Stomach (tissue), 4 donors: ENCODE data around the gene FYCO1.

Experiments used
- CTCF ChIP-seq, 7 experiments: fragments of 450-650 bp in 4 of 7; fragments of 200-600 bp in 3 of 7; sonication (generic) in 3 of 7; IDR thresholded peaks; one replicate each; pipeline ENCODE4 v1.5.1; 2016 to 2019; ENCODE audit warnings: antibody characterized with exemption in 7 of 7, control low read depth in 2 of 7, mild to moderate bottlenecking in 1 of 7
- POLR2AphosphoS5 ChIP-seq, 3 donors: sonication (generic); formaldehyde crosslinking; IDR thresholded peaks; one replicate each; pipeline ENCODE4 v1.6.1; 2016; ENCODE audit warnings: antibody characterized with exemption in 3 of 3

GRCh38 chr3:45885979-45886705 lies 109.5 kb downstream of the FYCO1 start, which contains the start of gene CCR9:
- no peak for TF ChIP-seq CTCF (IDR thresholded peaks at IDR 0.05)
- no peak for TF ChIP-seq POLR2AphosphoS5 (IDR thresholded peaks at IDR 0.05)
